ENCODE results near the gene LCN10. TPM values are rescaled to one million over a fixed set of nuclear protein-coding genes. Genes with fewer than 3 reads are reported as not detected.
"Not testable (repeated sequence)": the region's sequence is repeated elsewhere in the genome, so short reads cannot be mapped to it uniquely, and the experiment has no call there.

LCN10 gene
- total RNA-seq, 6 donors from 2014 or later = 0.39 to 17.8 (median 2.2) TPM

GRCh38 chr9:136761545-136761981, 18.8 kb upstream of the LCN10 start:
- H3K27ac ChIP-seq = no peak overlapping the region
- H3K36me3 ChIP-seq = no peaks in the 10 kb centered on the region
- 84 to 86% methylated on average over 10 of the region's 13 CpGs for WGBS, 2 donors
- no peak overlapping the region for H3K4me3 ChIP-seq
- H3K9me3 ChIP-seq = no peaks in the 10 kb centered on the region
- ATAC-seq (ENCODE audit: low FRiP score in 2 of 2) (no peak), DNase-seq (peak in 1 of 2 donors; percentile 62)
- TF ChIP-seq EP300 (IDR thresholded peaks at IDR 0.05) = no peak
- no peak for TF ChIP-seq POLR2A (IDR thresholded peaks at IDR 0.05)
- no peak for TF ChIP-seq CTCF (IDR thresholded peaks at IDR 0.05)
- TF ChIP-seq POLR2AphosphoS5 (IDR thresholded peaks at IDR 0.05) = no peak
- H3K27me3 ChIP-seq = no peaks in the 10 kb centered on the region
- H3K4me1 ChIP-seq = peaks cover 0 to 12% (median 2%) of the 10 kb centered on the region in 4 donors

GRCh38 chr9:136760834-136761544, 18.2 kb upstream of the LCN10 start:
- DNase-seq = peak in 1 of 2 donors; percentile 36
- TF ChIP-seq CTCF (IDR thresholded peaks at IDR 0.05) = peak in 4 of 6 experiments; percentile 14 to 34 (median 29)

GRCh38 chr9:136760424-136760823, 17.7 kb upstream of the LCN10 start:
- peaks cover 0 to 7% (median 0%) of the 10 kb centered on the region in 4 donors for H3K9me3 ChIP-seq
- peak in 1 of 2 donors; percentile 78 for DNase-seq
- WGBS, 2 donors = 52 to 74% methylated on average over 17 to 25 of the region's 25 CpGs
- H3K36me3 ChIP-seq = no peaks in the 10 kb centered on the region
- H3K27me3 ChIP-seq = no peaks in the 10 kb centered on the region
- H3K4me1 ChIP-seq = peaks cover 0 to 12% (median 2%) of the 10 kb centered on the region in 4 donors
- no peak for ATAC-seq (ENCODE audit: low FRiP score in 2 of 2)
- no peak overlapping the region for H3K27ac ChIP-seq
- TF ChIP-seq EP300 (IDR thresholded peaks at IDR 0.05) (no peak), CTCF (IDR thresholded peaks at IDR 0.05) (no peak), POLR2A (IDR thresholded peaks at IDR 0.05) (no peak), POLR2AphosphoS5 (IDR thresholded peaks at IDR 0.05) (no peak)
- no peak overlapping the region for H3K4me3 ChIP-seq

More at GRCh38 chr9:136760834-136761544, 18.2 kb upstream of the LCN10 start:
- H3K4me3 ChIP-seq, H3K27me3 ChIP-seq, H3K36me3 ChIP-seq, H3K27ac ChIP-seq, H3K9me3 ChIP-seq: not testable (repeated sequence)
- H3K4me1 ChIP-seq = peaks cover 0 to 12% (median 2%) of the 10 kb centered on the region in 4 donors
- 45 to 54% methylated on average over 15 to 22 of the region's 22 CpGs for WGBS, 2 donors
- ATAC-seq (ENCODE audit: low FRiP score in 2 of 2) = peak in 1 of 2 donors; percentile 43

- Histone ChIP-seq H3K27me3 (no peaks in the 10 kb centered on the region), H3K27ac (no peak overlapping the region), H3K4me1 (peaks cover 0 to 12% (median 2%) of the 10 kb centered on the region in 4 donors), H3K36me3 (no peaks in the 10 kb centered on the region), H3K9me3 (peaks cover 0 to 7% (median 0%) of the 10 kb centered on the region in 4 donors), H3K4me3 (no peak overlapping the region)
- 75 to 84% methylated on average over 17 to 21 of the region's 27 CpGs for WGBS, 2 donors
- no peak for TF ChIP-seq CTCF (IDR thresholded peaks at IDR 0.05)
- no peak for TF ChIP-seq POLR2AphosphoS5 (IDR thresholded peaks at IDR 0.05)
- peak in 1 of 2 donors; percentile 47 for DNase-seq
- ATAC-seq (ENCODE audit: low FRiP score in 2 of 2) = no peak
Observed at GRCh38 chr9:136759436-136760325, 16.9 kb upstream of the LCN10 start.

Data from upper lobe of left lung (tissue), 6 donors.